ENCODE results near the gene TTF2. TPM values are rescaled to one million over a fixed set of nuclear protein-coding genes. Genes with fewer than 3 reads are reported as not detected.

Gene TTF2
- total and polyA plus RNA-seq, 9 of the 15 experiments (the other 6 are each of a cell fraction or from before 2014, with no cell fraction given) = 9.4 to 71.1 (median 42.1) TPM

- TF ChIP-seq ZNF655 (CRISPR knock-in tag; IDR thresholded peaks at IDR 0.05) (no peak), BCOR (IDR thresholded peaks at IDR 0.05) (0 out of 2 replicates have a peak, but pooled peaks have one; percentile 61), MIER1 (IDR thresholded peaks at IDR 0.05; ENCODE audit: low read depth) (peak; percentile 66; the same call in 1 of the 2 replicates), ZNF79 (CRISPR knock-in tag; IDR thresholded peaks at IDR 0.05; ENCODE audit: low read depth) (no peak), ZBTB1 (CRISPR knock-in tag; IDR thresholded peaks at IDR 0.05; ENCODE audit: borderline replicate concordance, low read depth) (peak; percentile 76; the same call in 1 of the 2 replicates), ETV5 (CRISPR knock-in tag; IDR thresholded peaks at IDR 0.05; ENCODE audit: low read depth) (peak; percentile 63), REST (IDR thresholded peaks at IDR 0.05; ENCODE audit: borderline replicate concordance) (peak; percentile 61), REST (CRISPR knock-in tag; IDR thresholded peaks at IDR 0.05; ENCODE audit: low read depth) (0 out of 2 replicates have a peak, but pooled peaks have one; percentile 66), BRD9 (IDR thresholded peaks at IDR 0.05; ENCODE audit: low read depth, partially characterized antibody) (peak; percentile 74)
- TF ChIP-seq, protein P1, sequence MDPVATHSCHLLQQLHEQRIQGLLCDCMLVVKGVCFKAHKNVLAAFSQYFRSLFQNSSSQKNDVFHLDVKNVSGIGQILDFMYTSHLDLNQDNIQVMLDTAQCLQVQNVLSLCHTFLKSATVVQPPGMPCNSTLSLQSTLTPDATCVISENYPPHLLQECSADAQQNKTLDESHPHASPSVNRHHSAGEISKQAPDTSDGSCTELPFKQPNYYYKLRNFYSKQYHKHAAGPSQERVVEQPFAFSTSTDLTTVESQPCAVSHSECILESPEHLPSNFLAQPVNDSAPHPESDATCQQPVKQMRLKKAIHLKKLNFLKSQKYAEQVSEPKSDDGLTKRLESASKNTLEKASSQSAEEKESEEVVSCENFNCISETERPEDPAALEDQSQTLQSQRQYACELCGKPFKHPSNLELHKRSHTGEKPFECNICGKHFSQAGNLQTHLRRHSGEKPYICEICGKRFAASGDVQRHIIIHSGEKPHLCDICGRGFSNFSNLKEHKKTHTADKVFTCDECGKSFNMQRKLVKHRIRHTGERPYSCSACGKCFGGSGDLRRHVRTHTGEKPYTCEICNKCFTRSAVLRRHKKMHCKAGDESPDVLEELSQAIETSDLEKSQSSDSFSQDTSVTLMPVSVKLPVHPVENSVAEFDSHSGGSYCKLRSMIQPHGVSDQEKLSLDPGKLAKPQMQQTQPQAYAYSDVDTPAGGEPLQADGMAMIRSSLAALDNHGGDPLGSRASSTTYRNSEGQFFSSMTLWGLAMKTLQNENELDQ (CRISPR knock-in tag; IDR thresholded peaks at IDR 0.05; ENCODE audit: borderline replicate concordance) = 0 out of 2 replicates have a peak, but pooled peaks have one; percentile 38
- TF ChIP-seq, protein P2, sequence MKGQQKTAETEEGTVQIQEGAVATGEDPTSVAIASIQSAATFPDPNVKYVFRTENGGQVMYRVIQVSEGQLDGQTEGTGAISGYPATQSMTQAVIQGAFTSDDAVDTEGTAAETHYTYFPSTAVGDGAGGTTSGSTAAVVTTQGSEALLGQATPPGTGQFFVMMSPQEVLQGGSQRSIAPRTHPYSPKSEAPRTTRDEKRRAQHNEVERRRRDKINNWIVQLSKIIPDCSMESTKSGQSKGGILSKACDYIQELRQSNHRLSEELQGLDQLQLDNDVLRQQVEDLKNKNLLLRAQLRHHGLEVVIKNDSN (CRISPR knock-in tag; IDR thresholded peaks at IDR 0.05) = peak; percentile 57
Observed at GRCh38 chr1:117060441-117061317, 553 bp downstream of the TTF2 start (continued).

All from K562 (cell line).